OCI-M2 (cell line): ENCODE data around the gene SEMA5A.
"Not testable (repeated sequence)": the region's sequence is repeated elsewhere in the genome, so short reads cannot be mapped to it uniquely, and the experiment has no call there.

ENCODE experiments used
- DNase-seq: peaks from one replicate; lab custom pipeline; 2025; ENCODE audit not compliant: unreplicated experiment; lab: John Stamatoyannopoulos, UW

SEMA5A gene

GRCh38 chr5:9409413-9409960 is 136.4 kb downstream of the SEMA5A start:
- no peak for DNase-seq

GRCh38 chr5:9408964-9409363 is 136.9 kb downstream of the SEMA5A start:
- no peak for DNase-seq

- no peak for DNase-seq
Measured at GRCh38 chr5:9405196-9405754, 140.6 kb downstream of the SEMA5A start.

GRCh38 chr5:9401786-9402472 is 143.9 kb downstream of the SEMA5A start:
- DNase-seq: no peak

- not testable (repeated sequence) for DNase-seq
Measured at GRCh38 chr5:9399783-9400182, 146.1 kb downstream of the SEMA5A start.

GRCh38 chr5:9399094-9399493 is 146.8 kb downstream of the SEMA5A start:
- DNase-seq: no peak

- no peak for DNase-seq
Measured at GRCh38 chr5:9398227-9398626, 147.6 kb downstream of the SEMA5A start.

GRCh38 chr5:9396285-9396770 is 149.5 kb downstream of the SEMA5A start:
- no peak for DNase-seq

- DNase-seq: no peak
Measured at GRCh38 chr5:9395706-9396105, 150.2 kb downstream of the SEMA5A start.

GRCh38 chr5:9394221-9394620 is 151.7 kb downstream of the SEMA5A start:
- DNase-seq: no peak

GRCh38 chr5:9392625-9393024 is 153.2 kb downstream of the SEMA5A start:
- DNase-seq: no peak

- DNase-seq: no peak
Measured at GRCh38 chr5:9391080-9391479, 154.8 kb downstream of the SEMA5A start.

GRCh38 chr5:9390113-9390512 is 155.8 kb downstream of the SEMA5A start:
- no peak for DNase-seq

GRCh38 chr5:9388941-9389674 is 156.8 kb downstream of the SEMA5A start:
- DNase-seq: no peak

- DNase-seq: no peak
Measured at GRCh38 chr5:9387879-9388278, 158.0 kb downstream of the SEMA5A start.

GRCh38 chr5:9386945-9387344 is 158.9 kb downstream of the SEMA5A start:
- DNase-seq: no peak

- DNase-seq: no peak
Measured at GRCh38 chr5:9382522-9382921, 163.4 kb downstream of the SEMA5A start.

GRCh38 chr5:9381464-9381863 is 164.4 kb downstream of the SEMA5A start:
- no peak for DNase-seq

GRCh38 chr5:9380109-9380508 is 165.8 kb downstream of the SEMA5A start:
- DNase-seq: no peak

- DNase-seq: no peak
Measured at GRCh38 chr5:9376363-9377117, 169.3 kb downstream of the SEMA5A start.

GRCh38 chr5:9375756-9376155 is 170.1 kb downstream of the SEMA5A start:
- no peak for DNase-seq
